ENCODE measurements around the gene CD180. TPM values are rescaled to one million over a fixed set of nuclear protein-coding genes. Genes with fewer than 3 reads are reported as not detected.

The CD180 gene
- total and polyA plus RNA-seq, 5 donors from 2014 or later = 0.06 to 0.37 (median 0.11) TPM; not detected in 2

GRCh38 chr5:67194166-67194565 is 2.4 kb downstream of the CD180 start:
- ATAC-seq (ENCODE audit: low read depth in 2 of 2) = no peak
- peaks cover 8 to 65% (median 29%) of the 10 kb centered on the region in 4 donors for H3K4me1 Mint-ChIP-seq
- peak overlapping the region in 2 of 3 donors; percentile 15 to 70 for H3K27ac Mint-ChIP-seq
- no peak overlapping the region for H3K4me3 Mint-ChIP-seq
- peaks cover 0 to 13% (median 3%) of the 10 kb centered on the region in 7 donors for H3K9me3 Mint-ChIP-seq
- H3K36me3 ChIP-seq (ENCODE audit: control insufficient read depth, insufficient read depth, low read length) = no peaks in the 10 kb centered on the region
- DNase-seq = no peak
- no peaks in the 10 kb centered on the region for H3K9me3 ChIP-seq (ENCODE audit: control insufficient read depth in 2 of 2, low read length in 2 of 2)
- no peak overlapping the region for H3K4me3 ChIP-seq (ENCODE audit: low read depth, low read length)
- H3K27ac ChIP-seq (ENCODE audit: insufficient read depth, low read length, poor library complexity, severe bottlenecking) = no peak overlapping the region
- no peaks in the 10 kb centered on the region for H3K27me3 ChIP-seq (ENCODE audit: control insufficient read depth, insufficient read depth, low read length)
- peaks cover under 1% of the 10 kb centered on the region for H3K4me1 ChIP-seq (ENCODE audit: control insufficient read depth, insufficient read depth, low read length, poor library complexity, severe bottlenecking)
- H3K36me3 Mint-ChIP-seq = no peaks in the 10 kb centered on the region
- H3K27me3 Mint-ChIP-seq = no peaks in the 10 kb centered on the region

- H3K4me1 Mint-ChIP-seq = peaks cover under 1 to 65% (median 27%) of the 10 kb centered on the region in 4 donors
- Histone ChIP-seq H3K9me3 (ENCODE audit: control insufficient read depth in 2 of 2, low read length in 2 of 2) (no peaks in the 10 kb centered on the region), H3K27me3 (ENCODE audit: control insufficient read depth, insufficient read depth, low read length) (no peaks in the 10 kb centered on the region), H3K36me3 (ENCODE audit: control insufficient read depth, insufficient read depth, low read length) (no peaks in the 10 kb centered on the region), H3K27ac (ENCODE audit: insufficient read depth, low read length, poor library complexity, severe bottlenecking) (no peak overlapping the region), H3K4me3 (ENCODE audit: low read depth, low read length) (no peak overlapping the region), H3K4me1 (ENCODE audit: control insufficient read depth, insufficient read depth, low read length, poor library complexity, severe bottlenecking) (peaks cover 8% of the 10 kb centered on the region)
- ATAC-seq (ENCODE audit: low read depth in 2 of 2) (no peak), DNase-seq (no peak)
- H3K27ac Mint-ChIP-seq = peak overlapping the region in 2 of 3 donors; percentile 15 to 80
- H3K9me3 Mint-ChIP-seq = peaks cover 0 to 5% (median 2%) of the 10 kb centered on the region in 7 donors
- H3K36me3 Mint-ChIP-seq = no peaks in the 10 kb centered on the region
- no peak overlapping the region for H3K4me3 Mint-ChIP-seq
- no peaks in the 10 kb centered on the region for H3K27me3 Mint-ChIP-seq
Measured at GRCh38 chr5:67193439-67193807, 3.2 kb downstream of the CD180 start.

- no peak overlapping the region for H3K4me3 Mint-ChIP-seq
- H3K36me3 Mint-ChIP-seq = no peaks in the 10 kb centered on the region
- H3K4me1 Mint-ChIP-seq = peaks cover 0 to 66% (median 31%) of the 10 kb centered on the region in 4 donors
- ATAC-seq (ENCODE audit: low read depth in 2 of 2) (peak in 1 of 2 donors; percentile 41), DNase-seq (no peak)
- peak overlapping the region in 2 of 3 donors; percentile 9 to 78 for H3K27ac Mint-ChIP-seq
- Histone ChIP-seq H3K27ac (ENCODE audit: insufficient read depth, low read length, poor library complexity, severe bottlenecking) (no peak overlapping the region), H3K4me1 (ENCODE audit: control insufficient read depth, insufficient read depth, low read length, poor library complexity, severe bottlenecking) (peaks cover 13% of the 10 kb centered on the region), H3K9me3 (ENCODE audit: control insufficient read depth in 2 of 2, low read length in 2 of 2) (no peaks in the 10 kb centered on the region), H3K27me3 (ENCODE audit: control insufficient read depth, insufficient read depth, low read length) (no peaks in the 10 kb centered on the region), H3K4me3 (ENCODE audit: low read depth, low read length) (no peak overlapping the region), H3K36me3 (ENCODE audit: control insufficient read depth, insufficient read depth, low read length) (no peaks in the 10 kb centered on the region)
- H3K27me3 Mint-ChIP-seq = no peaks in the 10 kb centered on the region
- H3K9me3 Mint-ChIP-seq = peaks cover 0 to 2% (median 0%) of the 10 kb centered on the region in 7 donors
Measured at GRCh38 chr5:67192719-67193438, 3.7 kb downstream of the CD180 start.

- Histone ChIP-seq H3K27ac (ENCODE audit: insufficient read depth, low read length, poor library complexity, severe bottlenecking) (no peak overlapping the region), H3K9me3 (ENCODE audit: control insufficient read depth in 2 of 2, low read length in 2 of 2) (no peaks in the 10 kb centered on the region), H3K27me3 (ENCODE audit: control insufficient read depth, insufficient read depth, low read length) (no peaks in the 10 kb centered on the region), H3K4me1 (ENCODE audit: control insufficient read depth, insufficient read depth, low read length, poor library complexity, severe bottlenecking) (peaks cover 24% of the 10 kb centered on the region), H3K4me3 (ENCODE audit: low read depth, low read length) (no peak overlapping the region), H3K36me3 (ENCODE audit: control insufficient read depth, insufficient read depth, low read length) (no peaks in the 10 kb centered on the region)
- no peak overlapping the region for H3K27ac Mint-ChIP-seq
- H3K4me1 Mint-ChIP-seq = peaks cover 17 to 70% (median 41%) of the 10 kb centered on the region in 4 donors
- H3K36me3 Mint-ChIP-seq = no peaks in the 10 kb centered on the region
- no peak for DNase-seq
- no peak for ATAC-seq (ENCODE audit: low read depth in 2 of 2)
- peaks cover 0 to 2% (median 0%) of the 10 kb centered on the region in 7 donors for H3K9me3 Mint-ChIP-seq
- H3K4me3 Mint-ChIP-seq = no peak overlapping the region
- no peaks in the 10 kb centered on the region for H3K27me3 Mint-ChIP-seq
Measured at GRCh38 chr5:67190861-67191260, 5.7 kb downstream of the CD180 start.

- no peaks in the 10 kb centered on the region for H3K36me3 ChIP-seq (ENCODE audit: control insufficient read depth, insufficient read depth, low read length)
- H3K9me3 ChIP-seq (ENCODE audit: control insufficient read depth in 2 of 2, low read length in 2 of 2) = no peaks in the 10 kb centered on the region
- H3K27ac Mint-ChIP-seq = peak overlapping the region in 1 of 3 donors; percentile 75
- H3K27me3 Mint-ChIP-seq = no peaks in the 10 kb centered on the region
- H3K27ac ChIP-seq (ENCODE audit: insufficient read depth, low read length, poor library complexity, severe bottlenecking) = no peak overlapping the region
- no peak overlapping the region for H3K4me3 Mint-ChIP-seq
- no peaks in the 10 kb centered on the region for H3K27me3 ChIP-seq (ENCODE audit: control insufficient read depth, insufficient read depth, low read length)
- H3K36me3 Mint-ChIP-seq = no peaks in the 10 kb centered on the region
- peaks cover 24% of the 10 kb centered on the region for H3K4me1 ChIP-seq (ENCODE audit: control insufficient read depth, insufficient read depth, low read length, poor library complexity, severe bottlenecking)
- H3K9me3 Mint-ChIP-seq = peaks cover 0 to 2% (median 0%) of the 10 kb centered on the region in 7 donors
- ATAC-seq (ENCODE audit: low read depth in 2 of 2) = no peak
- H3K4me1 Mint-ChIP-seq = peaks cover 17 to 66% (median 38%) of the 10 kb centered on the region in 4 donors
- no peak for DNase-seq
- no peak overlapping the region for H3K4me3 ChIP-seq (ENCODE audit: low read depth, low read length)
Measured at GRCh38 chr5:67190410-67190809, 6.2 kb downstream of the CD180 start.

GRCh38 chr5:67189931-67190330 is 6.7 kb downstream of the CD180 start:
- H3K4me1 ChIP-seq (ENCODE audit: control insufficient read depth, insufficient read depth, low read length, poor library complexity, severe bottlenecking) = peaks cover 24% of the 10 kb centered on the region
- H3K27ac ChIP-seq (ENCODE audit: insufficient read depth, low read length, poor library complexity, severe bottlenecking) = no peak overlapping the region
- Mint-ChIP-seq H3K9me3 (peaks cover 0 to 2% (median 0%) of the 10 kb centered on the region in 7 donors), H3K4me1 (peaks cover 17 to 68% (median 37%) of the 10 kb centered on the region in 4 donors), H3K36me3 (no peaks in the 10 kb centered on the region), H3K4me3 (no peak overlapping the region), H3K27me3 (no peaks in the 10 kb centered on the region), H3K27ac (peak overlapping the region in 2 of 3 donors; percentile 75 to 91)
- no peaks in the 10 kb centered on the region for H3K27me3 ChIP-seq (ENCODE audit: control insufficient read depth, insufficient read depth, low read length)
- H3K36me3 ChIP-seq (ENCODE audit: control insufficient read depth, insufficient read depth, low read length) = no peaks in the 10 kb centered on the region
- DNase-seq (no peak), ATAC-seq (ENCODE audit: low read depth in 2 of 2) (no peak)
- H3K9me3 ChIP-seq (ENCODE audit: control insufficient read depth in 2 of 2, low read length in 2 of 2) = no peaks in the 10 kb centered on the region
- H3K4me3 ChIP-seq (ENCODE audit: low read depth, low read length) = no peak overlapping the region

- Mint-ChIP-seq H3K4me3 (no peak overlapping the region), H3K36me3 (no peaks in the 10 kb centered on the region), H3K27ac (peak overlapping the region in 2 of 3 donors; percentile 44 to 75), H3K4me1 (peaks cover 17 to 60% (median 31%) of the 10 kb centered on the region in 4 donors), H3K27me3 (no peaks in the 10 kb centered on the region), H3K9me3 (peaks cover 0 to 2% (median 0%) of the 10 kb centered on the region in 7 donors)
- H3K36me3 ChIP-seq (ENCODE audit: control insufficient read depth, insufficient read depth, low read length) = no peaks in the 10 kb centered on the region
- H3K27me3 ChIP-seq (ENCODE audit: control insufficient read depth, insufficient read depth, low read length) = no peaks in the 10 kb centered on the region
- ATAC-seq (ENCODE audit: low read depth in 2 of 2) (no peak), DNase-seq (no peak)
- no peaks in the 10 kb centered on the region for H3K9me3 ChIP-seq (ENCODE audit: control insufficient read depth in 2 of 2, low read length in 2 of 2)
- H3K4me3 ChIP-seq (ENCODE audit: low read depth, low read length) = no peak overlapping the region
- H3K27ac ChIP-seq (ENCODE audit: insufficient read depth, low read length, poor library complexity, severe bottlenecking) = no peak overlapping the region
- peaks cover 24% of the 10 kb centered on the region for H3K4me1 ChIP-seq (ENCODE audit: control insufficient read depth, insufficient read depth, low read length, poor library complexity, severe bottlenecking)
Measured at GRCh38 chr5:67189079-67189354, 7.6 kb downstream of the CD180 start.

Data from CD4-positive, CD25-positive, alpha-beta regulatory T cell (primary cell).